Kidney glomerular epithelial cell (primary cell): Measurements from ENCODE around the gene LRRC49.

ENCODE experiments used
- DNase-seq: peaks from one replicate; lab custom pipeline; 2025; lab: John Stamatoyannopoulos, UW

Gene LRRC49

DNA sequence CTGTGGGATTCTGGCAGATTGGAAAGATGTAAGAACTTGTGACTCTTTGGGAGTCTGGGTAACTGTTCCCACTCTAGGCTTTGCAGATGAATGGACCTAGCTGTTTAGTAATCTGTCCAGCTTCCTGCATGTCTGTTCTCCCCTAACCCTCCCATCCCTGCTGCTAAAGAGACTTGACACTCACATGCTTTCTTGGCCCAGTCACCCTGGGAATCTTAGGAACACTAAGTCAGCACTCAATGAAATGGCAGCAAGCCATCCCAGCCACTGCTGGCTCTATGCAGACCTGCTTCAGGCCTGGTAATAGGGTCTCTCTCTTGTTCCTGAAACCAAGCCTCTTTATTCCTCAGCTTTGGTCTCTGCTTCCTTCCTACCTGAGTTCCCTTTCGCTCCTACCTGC, 158.9 kb downstream of the LRRC49 start:
- no peak for DNase-seq

GRCh38 chr15:71052356-71052755, 159.7 kb downstream of the LRRC49 start:
- DNase-seq: peak; percentile 53

- no peak for DNase-seq
These were observed 161.8 kb downstream of the LRRC49 start for GRCh38 chr15:71054286-71054952.

GRCh38 chr15:71055461-71055860, 162.8 kb downstream of the LRRC49 start:
- DNase-seq: no peak

GRCh38 chr15:71056111-71056510, 163.5 kb downstream of the LRRC49 start:
- no peak for DNase-seq

DNA sequence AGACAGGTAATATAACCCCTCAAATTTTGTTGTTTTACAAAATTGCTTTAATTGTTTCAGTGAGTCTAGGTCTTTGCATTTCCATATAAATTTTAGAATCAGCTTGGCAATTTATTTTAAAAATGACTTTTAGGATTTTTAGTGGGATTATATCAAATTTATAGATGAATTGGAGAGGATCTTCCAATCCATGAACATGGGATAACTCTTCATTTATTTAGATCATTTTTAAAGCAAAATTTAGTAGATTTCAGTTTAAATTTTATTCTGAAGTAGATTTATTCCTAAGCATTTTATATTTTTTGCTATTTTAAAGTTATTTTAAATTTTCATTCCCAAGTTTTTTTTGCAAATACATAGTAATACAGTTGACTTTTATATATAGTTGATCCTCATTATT, 164.5 kb downstream of the LRRC49 start:
- DNase-seq: no peak

DNA sequence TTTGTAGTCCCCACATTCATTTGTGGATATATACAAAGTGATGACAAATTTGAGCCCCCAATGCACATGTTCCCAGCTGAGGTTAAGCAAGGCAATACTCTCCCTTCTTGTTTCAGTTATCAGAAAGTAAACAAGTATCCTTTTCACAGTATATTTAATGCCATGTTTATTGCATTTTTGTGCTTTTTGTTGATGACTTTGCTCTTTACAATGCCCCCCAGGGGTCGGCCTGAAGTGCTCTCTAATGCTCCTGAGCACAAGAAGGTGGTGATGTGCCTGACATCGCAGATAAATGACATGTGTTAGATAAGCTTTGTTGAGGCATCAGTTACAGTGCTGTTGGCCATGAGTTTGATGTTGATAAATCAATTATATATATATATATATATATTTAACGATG, 165.0 kb downstream of the LRRC49 start:
- no peak for DNase-seq

DNA sequence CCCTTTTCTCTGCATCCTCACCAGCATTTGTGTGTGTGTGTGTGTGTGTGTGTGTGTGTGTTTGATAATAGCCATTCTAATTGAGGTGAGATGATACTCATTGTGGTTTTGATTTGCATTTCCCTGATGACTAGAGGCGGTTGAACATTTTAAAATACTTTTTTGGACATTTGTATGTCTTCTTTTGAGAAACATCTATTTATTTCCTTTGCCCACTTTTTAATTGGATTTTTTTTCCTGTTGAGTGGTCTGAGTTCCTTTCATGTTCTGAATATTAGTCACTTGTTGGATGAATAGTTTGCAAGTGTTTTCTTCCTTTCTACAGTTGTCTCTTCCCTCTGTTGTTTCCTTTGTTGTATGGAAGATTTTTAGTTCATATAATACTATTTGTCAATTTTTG, 168.4 kb downstream of the LRRC49 start:
- DNase-seq: peak; percentile 39

GRCh38 chr15:71066983-71067382, 174.4 kb downstream of the LRRC49 start:
- no peak for DNase-seq

- DNase-seq: no peak
These were observed 177.1 kb downstream of the LRRC49 start for GRCh38 chr15:71069693-71070092.

DNA sequence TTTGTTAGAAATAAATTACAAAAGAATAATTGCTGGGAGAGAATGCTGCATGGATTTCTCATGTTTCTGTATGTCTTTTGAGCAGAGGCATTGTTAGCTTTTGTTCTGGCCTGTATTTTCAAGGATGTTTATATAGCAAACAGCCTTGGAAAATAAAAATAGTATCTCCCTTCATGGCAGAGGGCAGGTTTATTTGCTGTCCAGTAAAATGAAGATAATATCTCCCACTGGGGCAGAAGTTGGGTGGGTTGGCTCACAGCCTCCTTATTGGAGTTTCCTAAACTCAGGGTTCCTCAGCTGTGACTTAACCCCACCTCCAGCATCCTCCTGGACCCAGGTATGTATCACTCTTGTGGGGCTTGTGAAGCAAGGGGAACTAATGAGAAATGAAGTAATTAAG, 178.9 kb downstream of the LRRC49 start:
- no peak for DNase-seq

- DNase-seq: no peak
These were observed 179.8 kb downstream of the LRRC49 start for GRCh38 chr15:71072423-71072822.

DNA sequence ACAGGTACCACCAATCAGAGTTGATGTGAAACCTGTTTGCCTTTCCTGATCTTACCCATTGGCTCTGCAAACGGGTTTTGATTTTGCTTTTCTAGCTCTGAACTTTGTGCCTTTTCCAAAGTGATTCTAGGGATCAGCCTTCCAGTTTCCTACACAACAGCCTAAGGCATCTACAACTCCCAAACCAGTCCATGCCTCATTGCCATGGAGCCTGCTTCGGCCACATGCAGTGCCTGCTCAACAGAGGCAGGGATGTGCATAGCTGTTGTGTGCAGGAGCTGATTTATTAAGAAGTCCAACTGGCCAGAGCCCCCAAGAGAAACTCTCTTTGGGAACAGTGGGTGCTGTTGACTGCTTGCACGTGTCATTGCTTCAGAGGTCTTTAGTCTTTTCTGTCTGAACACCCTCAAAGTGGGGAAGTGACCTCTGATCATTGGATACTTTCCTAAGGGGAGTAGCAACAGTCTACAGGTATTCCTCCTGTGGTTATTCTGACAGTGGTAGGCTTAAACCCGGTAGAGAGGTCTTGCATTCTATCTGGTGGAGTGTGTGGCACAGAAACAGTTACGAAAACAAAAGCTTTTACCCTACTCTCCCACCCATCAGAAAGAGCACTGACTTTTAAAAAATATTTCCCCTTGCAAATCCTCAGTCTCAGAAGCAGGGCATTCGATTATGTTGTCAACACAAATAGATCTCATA, 186.0 kb downstream of the LRRC49 start:
- no peak for DNase-seq

GRCh38 chr15:71079208-71080044, 186.8 kb downstream of the LRRC49 start:
- DNase-seq: peak; percentile 25

DNA sequence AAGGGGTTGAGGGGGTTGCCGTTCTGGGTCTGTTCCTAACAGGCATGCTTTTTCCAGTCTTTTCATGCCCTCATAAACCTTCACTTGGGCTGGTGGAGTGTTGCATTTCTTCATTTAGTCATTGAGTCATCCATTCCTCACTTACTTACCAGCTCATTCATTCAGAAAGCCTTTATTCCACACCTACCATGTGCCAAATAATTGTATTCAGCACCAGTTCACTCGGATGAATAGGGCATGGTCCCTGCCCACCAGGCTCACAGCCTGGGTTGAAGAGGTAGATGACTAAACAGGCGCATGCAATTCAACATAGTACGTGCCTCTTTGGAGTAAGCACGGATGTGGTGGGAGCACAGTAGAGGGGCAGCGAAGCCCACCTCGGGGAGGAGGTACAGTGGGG, 187.5 kb downstream of the LRRC49 start:
- DNase-seq: no peak

GRCh38 chr15:71080705-71081104, 188.1 kb downstream of the LRRC49 start:
- DNase-seq: peak; percentile 9

- DNase-seq: no peak
These were observed 190.2 kb downstream of the LRRC49 start for GRCh38 chr15:71082803-71083202.

- no peak for DNase-seq
These were observed 190.7 kb downstream of the LRRC49 start for GRCh38 chr15:71083349-71083748.

GRCh38 chr15:71084264-71084663, 191.6 kb downstream of the LRRC49 start:
- no peak for DNase-seq

DNA sequence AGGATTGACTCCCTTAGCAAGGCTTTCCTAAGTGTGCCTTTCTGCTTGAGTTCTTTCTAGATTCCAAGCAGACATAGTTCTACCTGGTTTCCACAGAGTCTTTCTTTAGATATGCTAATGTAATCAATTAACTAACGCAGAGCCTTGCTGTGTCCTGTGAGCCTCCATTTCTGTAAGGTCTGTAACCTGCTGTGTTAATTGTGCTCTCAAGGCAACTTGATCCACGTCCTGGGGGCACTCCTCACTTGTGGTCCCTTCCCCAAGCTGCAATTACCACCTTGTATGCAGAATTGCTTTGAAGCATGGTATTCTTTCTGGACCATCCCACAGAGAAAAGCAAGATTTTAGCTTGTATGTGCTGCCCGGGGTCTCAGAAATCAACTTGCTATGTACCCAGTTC, 193.2 kb downstream of the LRRC49 start:
- no peak for DNase-seq

DNA sequence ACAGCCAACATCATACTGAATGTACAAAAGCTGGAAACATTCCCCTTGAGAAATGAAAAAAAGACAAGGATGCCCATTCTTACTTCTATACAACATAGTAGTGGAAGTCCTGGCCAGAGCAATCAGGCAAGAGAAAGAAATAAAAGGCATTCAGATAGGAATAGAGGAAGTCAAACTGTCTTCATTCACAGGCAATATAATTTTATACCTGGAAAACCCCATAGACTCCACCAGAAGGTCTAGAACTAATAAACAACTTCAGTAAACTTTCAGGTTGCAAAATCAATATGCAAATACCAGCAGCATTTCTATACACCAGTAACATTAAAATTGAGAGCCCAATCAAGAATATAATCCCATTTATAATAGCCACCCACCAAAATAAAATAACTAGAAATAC, 195.5 kb downstream of the LRRC49 start:
- no peak for DNase-seq

- DNase-seq: no peak
These were observed 196.1 kb downstream of the LRRC49 start for GRCh38 chr15:71088683-71089082.

DNA sequence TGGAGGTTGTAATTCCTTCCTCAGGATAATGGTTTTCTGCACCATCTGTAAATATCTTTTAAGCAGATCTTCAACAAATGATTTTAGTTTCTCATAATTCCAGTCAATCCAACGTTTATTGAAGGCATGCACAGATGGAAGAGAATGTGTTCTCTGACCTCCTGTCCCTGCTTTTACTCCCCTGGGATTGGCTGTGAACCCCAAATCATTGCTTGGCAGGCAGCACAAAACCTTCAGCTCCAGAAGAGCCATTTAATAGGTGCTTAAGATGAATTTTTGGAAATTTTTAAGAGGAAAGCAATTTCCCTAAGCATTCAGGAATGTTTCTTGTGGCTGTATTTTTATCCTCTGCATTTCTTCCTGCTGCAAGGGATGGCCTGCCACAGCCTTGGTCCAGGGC, 197.2 kb downstream of the LRRC49 start:
- DNase-seq: no peak
